Endothelial cell of umbilical vein (primary cell): ENCODE data around the gene EML6.

ENCODE experiments used
- POLR2A ChIP-seq: IDR thresholded peaks from 2 replicates; pipeline ENCODE4 v1.6.1; 2012; ENCODE audit warnings: low read depth, mild to moderate bottlenecking, control low read depth, low read length
- TF ChIP-seq, protein P1 (sequence below), 2 donors: IDR thresholded peaks; 1 replicate in 1 of 2; 2 replicates in 1 of 2; pipeline ENCODE4 v1.5.1; 2011; ENCODE audit warnings: low read length in 2 of 2, mild to moderate bottlenecking in 2 of 2, moderate library complexity in 2 of 2, control low read depth in 1 of 2, inconsistent platforms in 1 of 2, low read depth in 1 of 2; ENCODE audit not compliant: insufficient read depth in 1 of 2; ENCODE audit errors: extremely low read depth in 1 of 2

- TF ChIP-seq POLR2A: no peak
- TF ChIP-seq, protein P1, sequence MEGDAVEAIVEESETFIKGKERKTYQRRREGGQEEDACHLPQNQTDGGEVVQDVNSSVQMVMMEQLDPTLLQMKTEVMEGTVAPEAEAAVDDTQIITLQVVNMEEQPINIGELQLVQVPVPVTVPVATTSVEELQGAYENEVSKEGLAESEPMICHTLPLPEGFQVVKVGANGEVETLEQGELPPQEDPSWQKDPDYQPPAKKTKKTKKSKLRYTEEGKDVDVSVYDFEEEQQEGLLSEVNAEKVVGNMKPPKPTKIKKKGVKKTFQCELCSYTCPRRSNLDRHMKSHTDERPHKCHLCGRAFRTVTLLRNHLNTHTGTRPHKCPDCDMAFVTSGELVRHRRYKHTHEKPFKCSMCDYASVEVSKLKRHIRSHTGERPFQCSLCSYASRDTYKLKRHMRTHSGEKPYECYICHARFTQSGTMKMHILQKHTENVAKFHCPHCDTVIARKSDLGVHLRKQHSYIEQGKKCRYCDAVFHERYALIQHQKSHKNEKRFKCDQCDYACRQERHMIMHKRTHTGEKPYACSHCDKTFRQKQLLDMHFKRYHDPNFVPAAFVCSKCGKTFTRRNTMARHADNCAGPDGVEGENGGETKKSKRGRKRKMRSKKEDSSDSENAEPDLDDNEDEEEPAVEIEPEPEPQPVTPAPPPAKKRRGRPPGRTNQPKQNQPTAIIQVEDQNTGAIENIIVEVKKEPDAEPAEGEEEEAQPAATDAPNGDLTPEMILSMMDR (IDR thresholded peaks at IDR 0.05; ENCODE audit: extremely low read depth in 1 of 2, insufficient read depth in 1 of 2, low read depth in 1 of 2, low read length in 2 of 2): no peak
Measured at GRCh38 chr2:54897420-54898310, 174.2 kb downstream of the EML6 start.
